HepG2 (cell line): ENCODE results near the gene NSMCE1. TPM values are rescaled to one million over a fixed set of nuclear protein-coding genes. Genes with fewer than 3 reads are reported as not detected.
A peak's percentile ranks its signal among the peaks of the same experiment; 100 is the strongest.

Experiments
- CHD4 ChIP-seq: fragments of 200-600 bp; sonication (generic); IDR thresholded peaks from 2 replicates; pipeline ENCODE4 v1.7.0; 2017; ENCODE audit warnings: mild to moderate bottlenecking, low read length, borderline replicate concordance
- ZNF136 ChIP-seq: sonication (generic); formaldehyde crosslinking; IDR thresholded peaks from 2 replicates; pipeline ENCODE4 v1.8.1; 2022; ENCODE audit warnings: low read depth, mild to moderate bottlenecking, moderate library complexity, missing genetic modification reagents
- ZNF619 ChIP-seq: sonication (generic); formaldehyde crosslinking; IDR thresholded peaks from 2 replicates; pipeline ENCODE4 v1.4.0; 2020; ENCODE audit warnings: mild to moderate bottlenecking, missing genetic modification reagents
- ZNF737 ChIP-seq: sonication (generic); formaldehyde crosslinking; IDR thresholded peaks from 2 replicates; pipeline ENCODE4 v1.5.0; 2020; ENCODE audit warnings: missing genetic modification reagents, mild to moderate bottlenecking, borderline replicate concordance
- ZNF891 ChIP-seq: sonication (generic); formaldehyde crosslinking; IDR thresholded peaks from 2 replicates; pipeline ENCODE4 v1.5.0; 2020; ENCODE audit warnings: mild to moderate bottlenecking, missing genetic modification reagents
- polyA plus RNA-seq, 8 experiments: library from polyadenylated mRNA; depleted of rRNA in 3 of 8; stranded (reverse) in 7 of 8; unstranded in 1 of 8; fragments of >200 nt; fragmentation: Illumina TruSeq in 4 of 8; extraction: Trizol in 4 of 8; gene quantifications; 2 replicates each; pipeline versions ENCODE4 v1.2.1 to v1.2.3, GENCODE V29; 2011 to 2016; ENCODE audit warnings: low read depth in 4 of 8, missing spikeins in 1 of 8, mixed read lengths in 1 of 8; ENCODE audit not compliant: insufficient read depth in 1 of 8
- total RNA-seq, 5 experiments: library from RNA; depleted of rRNA; stranded (reverse); fragments of >200 nt; fragmentation: Illumina TruSeq; extraction: Trizol; gene quantifications; 2 replicates each; pipeline ENCODE4 v1.2.3, GENCODE V29; 2016; ENCODE audit warnings: low read depth in 1 of 5
- TF ChIP-seq, protein P1 (sequence below): sonication (generic); formaldehyde crosslinking; IDR thresholded peaks from 2 replicates; pipeline ENCODE4 v1.9.0; 2021; ENCODE audit warnings: missing genetic modification reagents, borderline replicate concordance
- TF ChIP-seq, protein P2 (sequence below): sonication (generic); formaldehyde crosslinking; IDR thresholded peaks from 2 replicates; pipeline ENCODE4 v1.5.0; 2020; ENCODE audit warnings: missing genetic modification reagents
- TF ChIP-seq, protein P3 (sequence below): IDR thresholded peaks from 2 replicates; pipeline ENCODE4 v1.6.1; 2016; ENCODE audit warnings: control low read depth
- TF ChIP-seq, protein P4 (sequence below): IDR thresholded peaks from 2 replicates; pipeline ENCODE4 v1.6.1; 2016; ENCODE audit warnings: low read depth, borderline replicate concordance
- TF ChIP-seq, protein P5 (sequence below): sonication (generic); formaldehyde crosslinking; IDR thresholded peaks from 2 replicates; pipeline ENCODE4 v1.5.0; 2020; ENCODE audit warnings: missing genetic modification reagents
- TF ChIP-seq, protein P6 (sequence below): sonication (generic); formaldehyde crosslinking; IDR thresholded peaks from 2 replicates; pipeline ENCODE4 v1.5.0; 2020; ENCODE audit warnings: mild to moderate bottlenecking, missing genetic modification reagents
- TF ChIP-seq, protein P7 (sequence below): sonication (generic); IDR thresholded peaks from 2 replicates; pipeline ENCODE4 v1.6.1; 2016; ENCODE audit warnings: low read depth, borderline replicate concordance
- TF ChIP-seq, protein P8 (sequence below), 2 experiments: IDR thresholded peaks; 2 replicates each; pipeline ENCODE4 v1.6.1; 2011 to 2012; ENCODE audit warnings: low read length in 2 of 2, borderline replicate concordance in 1 of 2, low read depth in 1 of 2, mild to moderate bottlenecking in 1 of 2, moderate library complexity in 1 of 2

NSMCE1 gene
- total and polyA plus RNA-seq, 2 of the 13 experiments (the other 11 are each of a cell fraction or from before 2014, with no cell fraction given), result 42.7 to 52.9 TPM

DNA sequence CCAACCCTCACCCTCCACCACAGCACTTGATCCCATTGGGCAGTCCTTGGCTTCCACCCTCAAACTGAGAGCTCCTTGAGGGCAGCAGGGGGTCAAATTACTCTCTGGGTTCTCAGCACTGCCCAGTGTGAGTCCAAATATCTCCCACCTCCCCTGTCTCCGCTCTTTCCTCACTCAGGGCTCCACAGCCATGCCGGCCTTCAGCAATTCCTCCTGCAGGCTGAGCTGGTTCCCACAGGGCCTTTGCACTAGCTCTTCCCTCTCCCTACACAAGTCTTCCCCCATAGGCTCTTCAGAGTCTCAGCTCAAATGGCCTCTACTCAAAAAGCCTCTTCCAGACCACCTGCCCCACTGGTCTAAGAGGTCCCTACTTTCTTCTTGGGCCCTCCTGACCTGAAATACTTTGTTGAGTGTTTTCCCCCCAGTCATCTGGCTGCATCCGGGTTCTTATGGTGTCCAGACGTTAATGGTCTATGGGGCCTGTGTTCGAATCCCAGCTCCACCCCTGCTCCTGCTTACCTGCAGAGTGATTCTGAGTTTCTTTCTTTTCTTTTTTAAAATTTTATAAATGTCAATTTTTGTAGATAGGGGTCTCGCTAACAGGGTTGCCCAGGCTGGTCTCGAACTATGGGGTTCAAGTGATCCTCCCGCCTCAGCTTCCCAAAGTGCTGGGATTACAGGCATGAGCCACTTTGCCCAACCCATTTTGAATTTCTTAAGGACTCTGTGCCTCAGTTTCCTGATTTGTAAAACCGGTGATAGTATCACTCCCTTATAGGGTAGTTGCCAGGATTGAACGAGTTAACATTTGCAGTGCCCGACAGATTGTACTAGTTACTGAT lies 44.2 kb upstream of the NSMCE1 start (continued):
- TF ChIP-seq, protein P1, sequence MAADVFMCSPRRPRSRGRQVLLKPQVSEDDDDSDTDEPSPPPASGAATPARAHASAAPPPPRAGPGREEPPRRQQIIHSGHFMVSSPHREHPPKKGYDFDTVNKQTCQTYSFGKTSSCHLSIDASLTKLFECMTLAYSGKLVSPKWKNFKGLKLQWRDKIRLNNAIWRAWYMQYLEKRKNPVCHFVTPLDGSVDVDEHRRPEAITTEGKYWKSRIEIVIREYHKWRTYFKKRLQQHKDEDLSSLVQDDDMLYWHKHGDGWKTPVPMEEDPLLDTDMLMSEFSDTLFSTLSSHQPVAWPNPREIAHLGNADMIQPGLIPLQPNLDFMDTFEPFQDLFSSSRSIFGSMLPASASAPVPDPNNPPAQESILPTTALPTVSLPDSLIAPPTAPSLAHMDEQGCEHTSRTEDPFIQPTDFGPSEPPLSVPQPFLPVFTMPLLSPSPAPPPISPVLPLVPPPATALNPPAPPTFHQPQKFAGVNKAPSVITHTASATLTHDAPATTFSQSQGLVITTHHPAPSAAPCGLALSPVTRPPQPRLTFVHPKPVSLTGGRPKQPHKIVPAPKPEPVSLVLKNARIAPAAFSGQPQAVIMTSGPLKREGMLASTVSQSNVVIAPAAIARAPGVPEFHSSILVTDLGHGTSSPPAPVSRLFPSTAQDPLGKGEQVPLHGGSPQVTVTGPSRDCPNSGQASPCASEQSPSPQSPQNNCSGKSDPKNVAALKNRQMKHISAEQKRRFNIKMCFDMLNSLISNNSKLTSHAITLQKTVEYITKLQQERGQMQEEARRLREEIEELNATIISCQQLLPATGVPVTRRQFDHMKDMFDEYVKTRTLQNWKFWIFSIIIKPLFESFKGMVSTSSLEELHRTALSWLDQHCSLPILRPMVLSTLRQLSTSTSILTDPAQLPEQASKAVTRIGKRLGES (CRISPR knock-in tag), result no peak
- no peak for TF ChIP-seq ZNF619
- TF ChIP-seq, protein P2, sequence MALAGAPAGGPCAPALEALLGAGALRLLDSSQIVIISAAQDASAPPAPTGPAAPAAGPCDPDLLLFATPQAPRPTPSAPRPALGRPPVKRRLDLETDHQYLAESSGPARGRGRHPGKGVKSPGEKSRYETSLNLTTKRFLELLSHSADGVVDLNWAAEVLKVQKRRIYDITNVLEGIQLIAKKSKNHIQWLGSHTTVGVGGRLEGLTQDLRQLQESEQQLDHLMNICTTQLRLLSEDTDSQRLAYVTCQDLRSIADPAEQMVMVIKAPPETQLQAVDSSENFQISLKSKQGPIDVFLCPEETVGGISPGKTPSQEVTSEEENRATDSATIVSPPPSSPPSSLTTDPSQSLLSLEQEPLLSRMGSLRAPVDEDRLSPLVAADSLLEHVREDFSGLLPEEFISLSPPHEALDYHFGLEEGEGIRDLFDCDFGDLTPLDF (CRISPR knock-in tag), result no peak
- TF ChIP-seq, protein P3, sequence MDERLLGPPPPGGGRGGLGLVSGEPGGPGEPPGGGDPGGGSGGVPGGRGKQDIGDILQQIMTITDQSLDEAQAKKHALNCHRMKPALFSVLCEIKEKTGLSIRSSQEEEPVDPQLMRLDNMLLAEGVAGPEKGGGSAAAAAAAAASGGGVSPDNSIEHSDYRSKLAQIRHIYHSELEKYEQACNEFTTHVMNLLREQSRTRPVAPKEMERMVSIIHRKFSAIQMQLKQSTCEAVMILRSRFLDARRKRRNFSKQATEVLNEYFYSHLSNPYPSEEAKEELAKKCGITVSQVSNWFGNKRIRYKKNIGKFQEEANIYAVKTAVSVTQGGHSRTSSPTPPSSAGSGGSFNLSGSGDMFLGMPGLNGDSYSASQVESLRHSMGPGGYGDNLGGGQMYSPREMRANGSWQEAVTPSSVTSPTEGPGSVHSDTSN (CRISPR knock-in tag), result peak; percentile 62; the same call in 1 of the 2 replicates
- peak; percentile 58; the same call in 1 of the 2 replicates for TF ChIP-seq ZNF891 (CRISPR knock-in tag)
- TF ChIP-seq CHD4, result peak; percentile 90
- TF ChIP-seq, protein P4, sequence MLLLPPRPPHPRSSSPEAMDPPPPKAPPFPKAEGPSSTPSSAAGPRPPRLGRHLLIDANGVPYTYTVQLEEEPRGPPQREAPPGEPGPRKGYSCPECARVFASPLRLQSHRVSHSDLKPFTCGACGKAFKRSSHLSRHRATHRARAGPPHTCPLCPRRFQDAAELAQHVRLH (CRISPR knock-in tag), result 0 out of 2 replicates have a peak, but pooled peaks have one; percentile 78
- TF ChIP-seq, protein P5, sequence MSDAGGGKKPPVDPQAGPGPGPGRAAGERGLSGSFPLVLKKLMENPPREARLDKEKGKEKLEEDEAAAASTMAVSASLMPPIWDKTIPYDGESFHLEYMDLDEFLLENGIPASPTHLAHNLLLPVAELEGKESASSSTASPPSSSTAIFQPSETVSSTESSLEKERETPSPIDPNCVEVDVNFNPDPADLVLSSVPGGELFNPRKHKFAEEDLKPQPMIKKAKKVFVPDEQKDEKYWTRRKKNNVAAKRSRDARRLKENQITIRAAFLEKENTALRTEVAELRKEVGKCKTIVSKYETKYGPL (CRISPR knock-in tag), result no peak
- TF ChIP-seq ZNF737 (CRISPR knock-in tag), result no peak
- TF ChIP-seq, protein P6, sequence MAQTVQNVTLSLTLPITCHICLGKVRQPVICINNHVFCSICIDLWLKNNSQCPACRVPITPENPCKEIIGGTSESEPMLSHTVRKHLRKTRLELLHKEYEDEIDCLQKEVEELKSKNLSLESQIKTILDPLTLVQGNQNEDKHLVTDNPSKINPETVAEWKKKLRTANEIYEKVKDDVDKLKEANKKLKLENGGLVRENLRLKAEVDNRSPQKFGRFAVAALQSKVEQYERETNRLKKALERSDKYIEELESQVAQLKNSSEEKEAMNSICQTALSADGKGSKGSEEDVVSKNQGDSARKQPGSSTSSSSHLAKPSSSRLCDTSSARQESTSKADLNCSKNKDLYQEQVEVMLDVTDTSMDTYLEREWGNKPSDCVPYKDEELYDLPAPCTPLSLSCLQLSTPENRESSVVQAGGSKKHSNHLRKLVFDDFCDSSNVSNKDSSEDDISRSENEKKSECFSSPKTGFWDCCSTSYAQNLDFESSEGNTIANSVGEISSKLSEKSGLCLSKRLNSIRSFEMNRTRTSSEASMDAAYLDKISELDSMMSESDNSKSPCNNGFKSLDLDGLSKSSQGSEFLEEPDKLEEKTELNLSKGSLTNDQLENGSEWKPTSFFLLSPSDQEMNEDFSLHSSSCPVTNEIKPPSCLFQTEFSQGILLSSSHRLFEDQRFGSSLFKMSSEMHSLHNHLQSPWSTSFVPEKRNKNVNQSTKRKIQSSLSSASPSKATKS (CRISPR knock-in tag), result 0 out of 2 replicates have a peak, but pooled peaks have one; percentile 79
- TF ChIP-seq, protein P7, sequence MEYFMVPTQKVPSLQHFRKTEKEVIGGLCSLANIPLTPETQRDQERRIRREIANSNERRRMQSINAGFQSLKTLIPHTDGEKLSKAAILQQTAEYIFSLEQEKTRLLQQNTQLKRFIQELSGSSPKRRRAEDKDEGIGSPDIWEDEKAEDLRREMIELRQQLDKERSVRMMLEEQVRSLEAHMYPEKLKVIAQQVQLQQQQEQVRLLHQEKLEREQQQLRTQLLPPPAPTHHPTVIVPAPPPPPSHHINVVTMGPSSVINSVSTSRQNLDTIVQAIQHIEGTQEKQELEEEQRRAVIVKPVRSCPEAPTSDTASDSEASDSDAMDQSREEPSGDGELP, result no peak
- TF ChIP-seq, protein P8, sequence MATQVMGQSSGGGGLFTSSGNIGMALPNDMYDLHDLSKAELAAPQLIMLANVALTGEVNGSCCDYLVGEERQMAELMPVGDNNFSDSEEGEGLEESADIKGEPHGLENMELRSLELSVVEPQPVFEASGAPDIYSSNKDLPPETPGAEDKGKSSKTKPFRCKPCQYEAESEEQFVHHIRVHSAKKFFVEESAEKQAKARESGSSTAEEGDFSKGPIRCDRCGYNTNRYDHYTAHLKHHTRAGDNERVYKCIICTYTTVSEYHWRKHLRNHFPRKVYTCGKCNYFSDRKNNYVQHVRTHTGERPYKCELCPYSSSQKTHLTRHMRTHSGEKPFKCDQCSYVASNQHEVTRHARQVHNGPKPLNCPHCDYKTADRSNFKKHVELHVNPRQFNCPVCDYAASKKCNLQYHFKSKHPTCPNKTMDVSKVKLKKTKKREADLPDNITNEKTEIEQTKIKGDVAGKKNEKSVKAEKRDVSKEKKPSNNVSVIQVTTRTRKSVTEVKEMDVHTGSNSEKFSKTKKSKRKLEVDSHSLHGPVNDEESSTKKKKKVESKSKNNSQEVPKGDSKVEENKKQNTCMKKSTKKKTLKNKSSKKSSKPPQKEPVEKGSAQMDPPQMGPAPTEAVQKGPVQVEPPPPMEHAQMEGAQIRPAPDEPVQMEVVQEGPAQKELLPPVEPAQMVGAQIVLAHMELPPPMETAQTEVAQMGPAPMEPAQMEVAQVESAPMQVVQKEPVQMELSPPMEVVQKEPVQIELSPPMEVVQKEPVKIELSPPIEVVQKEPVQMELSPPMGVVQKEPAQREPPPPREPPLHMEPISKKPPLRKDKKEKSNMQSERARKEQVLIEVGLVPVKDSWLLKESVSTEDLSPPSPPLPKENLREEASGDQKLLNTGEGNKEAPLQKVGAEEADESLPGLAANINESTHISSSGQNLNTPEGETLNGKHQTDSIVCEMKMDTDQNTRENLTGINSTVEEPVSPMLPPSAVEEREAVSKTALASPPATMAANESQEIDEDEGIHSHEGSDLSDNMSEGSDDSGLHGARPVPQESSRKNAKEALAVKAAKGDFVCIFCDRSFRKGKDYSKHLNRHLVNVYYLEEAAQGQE (IDR thresholded peaks at IDR 0.05; ENCODE audit: borderline replicate concordance in 1 of 2, low read depth in 1 of 2, low read length in 2 of 2), result no peak
- TF ChIP-seq ZNF136 (CRISPR knock-in tag), result 0 out of 2 replicates have a peak, but pooled peaks have one; percentile 16
